Cardiac fibroblast (primary cell): ENCODE results near the gene TGFB3.

Experiments used
- DNase-seq, 2 donors: peaks; one replicate each; pipeline versions ENCODE4 v3.0.0 to v3.0.0-alpha.2; 2010; ENCODE audit warnings: low read depth in 2 of 2
- H3K4me3 ChIP-seq, 2 donors: replicated peaks in 1 of 2; 1 replicate in 1 of 2; 2 replicates in 1 of 2; pipeline ENCODE4 v1.5.1; 2011; ENCODE audit warnings: low read depth in 2 of 2, low read length in 2 of 2, mild to moderate bottlenecking in 2 of 2, moderate library complexity in 1 of 2
- TF ChIP-seq, protein P1 (sequence below): IDR thresholded peaks from one replicate; pipeline ENCODE4 v1.5.1; 2011; ENCODE audit warnings: low read depth, mild to moderate bottlenecking, low read length, inconsistent platforms

Gene TGFB3

DNA sequence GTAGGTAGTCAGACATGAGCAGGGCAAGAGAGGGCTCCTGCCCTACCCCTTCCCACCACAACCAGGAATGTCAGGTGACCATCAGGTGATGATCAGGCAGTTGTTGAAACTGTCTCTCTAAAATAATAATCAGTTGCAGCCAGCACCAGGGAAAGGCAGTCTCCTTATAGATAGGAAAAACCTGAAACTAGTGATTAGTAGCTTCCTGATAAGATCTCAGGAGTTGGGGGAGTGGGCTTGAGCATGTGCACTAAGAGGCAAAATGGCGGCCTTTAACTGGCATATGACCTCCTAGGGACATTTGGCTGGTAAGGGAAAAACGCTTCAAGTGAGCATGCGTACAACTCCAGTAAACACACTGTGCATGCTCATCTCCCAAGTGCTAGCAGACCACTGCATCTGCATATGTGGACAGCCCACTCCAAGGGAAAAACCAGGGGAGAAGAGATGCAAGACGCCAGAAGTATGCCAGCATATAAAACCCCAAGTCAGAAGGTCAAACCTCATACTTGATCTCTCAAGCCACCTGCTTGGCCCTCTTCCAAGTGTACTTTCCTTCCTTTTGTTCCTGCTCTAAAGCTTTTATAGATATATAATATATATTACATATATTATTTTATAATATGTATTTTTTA, 37.1 kb downstream of the TGFB3 start:
- TF ChIP-seq, protein P1, sequence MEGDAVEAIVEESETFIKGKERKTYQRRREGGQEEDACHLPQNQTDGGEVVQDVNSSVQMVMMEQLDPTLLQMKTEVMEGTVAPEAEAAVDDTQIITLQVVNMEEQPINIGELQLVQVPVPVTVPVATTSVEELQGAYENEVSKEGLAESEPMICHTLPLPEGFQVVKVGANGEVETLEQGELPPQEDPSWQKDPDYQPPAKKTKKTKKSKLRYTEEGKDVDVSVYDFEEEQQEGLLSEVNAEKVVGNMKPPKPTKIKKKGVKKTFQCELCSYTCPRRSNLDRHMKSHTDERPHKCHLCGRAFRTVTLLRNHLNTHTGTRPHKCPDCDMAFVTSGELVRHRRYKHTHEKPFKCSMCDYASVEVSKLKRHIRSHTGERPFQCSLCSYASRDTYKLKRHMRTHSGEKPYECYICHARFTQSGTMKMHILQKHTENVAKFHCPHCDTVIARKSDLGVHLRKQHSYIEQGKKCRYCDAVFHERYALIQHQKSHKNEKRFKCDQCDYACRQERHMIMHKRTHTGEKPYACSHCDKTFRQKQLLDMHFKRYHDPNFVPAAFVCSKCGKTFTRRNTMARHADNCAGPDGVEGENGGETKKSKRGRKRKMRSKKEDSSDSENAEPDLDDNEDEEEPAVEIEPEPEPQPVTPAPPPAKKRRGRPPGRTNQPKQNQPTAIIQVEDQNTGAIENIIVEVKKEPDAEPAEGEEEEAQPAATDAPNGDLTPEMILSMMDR, result no peak
- H3K4me3 ChIP-seq, result no peak overlapping the region
- no peak for DNase-seq

DNA sequence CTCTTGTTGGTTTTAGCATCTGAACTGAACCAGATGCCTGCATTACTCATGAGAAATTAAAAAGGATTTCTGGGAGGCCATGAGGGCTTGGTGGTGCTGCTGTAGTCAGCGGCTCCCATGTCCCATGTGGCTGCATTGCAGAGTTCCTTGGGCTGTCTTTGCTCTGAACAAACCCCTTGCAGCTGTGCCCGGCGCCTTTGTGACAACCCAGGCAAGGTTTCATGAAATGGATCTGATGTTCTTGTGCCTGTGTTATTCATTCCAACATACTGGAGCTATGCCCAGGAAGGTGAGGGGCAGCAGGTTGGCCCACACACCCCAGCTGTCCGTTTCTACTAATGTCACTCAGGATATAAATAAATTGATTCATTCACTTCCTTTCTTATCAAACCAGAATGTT, 40.8 kb downstream of the TGFB3 start:
- no peak overlapping the region for H3K4me3 ChIP-seq
- TF ChIP-seq, protein P1, result no peak
- DNase-seq, result peak; percentile 11 to 47

DNA sequence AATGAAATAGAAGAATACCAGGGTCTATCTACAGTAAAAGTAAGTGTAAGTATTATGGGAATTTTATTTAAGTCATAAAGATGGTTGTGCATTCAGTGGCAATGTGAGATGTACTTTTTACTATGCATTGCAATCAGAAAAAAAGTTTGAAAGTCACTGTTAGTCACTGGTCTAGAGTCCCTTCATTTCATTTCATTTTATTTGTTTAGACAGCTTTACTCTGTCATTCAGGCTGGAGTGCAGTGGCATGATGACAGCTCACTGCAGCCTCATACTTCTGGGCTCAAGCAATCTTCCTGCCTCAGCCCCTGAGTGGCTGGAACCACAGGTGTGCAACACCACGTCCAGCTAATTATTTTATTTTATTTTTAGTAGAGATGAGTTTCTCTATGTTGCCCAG, 42.6 kb downstream of the TGFB3 start:
- no peak overlapping the region for H3K4me3 ChIP-seq
- DNase-seq, result no peak
- TF ChIP-seq, protein P1, result no peak

DNA sequence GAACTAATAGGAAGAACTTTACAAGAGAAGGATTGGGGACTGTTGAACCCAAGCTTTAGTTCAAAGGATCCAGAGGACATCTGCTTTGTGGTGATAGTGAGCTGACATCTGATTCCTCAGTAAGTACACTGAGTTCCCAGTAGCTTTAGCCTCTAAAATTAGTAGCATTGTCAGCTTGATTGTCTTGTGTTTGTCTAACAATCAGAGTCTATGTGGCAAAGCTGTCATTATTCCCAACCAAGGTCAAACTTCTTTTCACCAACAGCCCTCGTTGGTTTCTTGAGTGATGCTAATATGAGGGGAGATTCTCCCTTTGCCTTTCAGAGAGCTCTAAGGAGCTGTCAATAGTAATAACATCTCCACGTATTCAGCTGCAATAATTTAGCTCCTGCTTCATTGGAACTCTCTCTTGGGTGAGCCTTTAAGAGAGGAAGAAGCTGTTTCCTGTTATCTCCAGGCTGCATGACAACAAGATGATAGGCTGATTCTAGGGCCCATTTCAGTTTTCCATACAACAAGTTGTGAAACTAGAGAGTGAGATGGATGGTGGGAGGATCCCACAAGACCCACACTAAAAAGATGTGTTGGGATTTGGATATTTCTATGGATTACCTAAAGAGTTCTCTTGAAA, 46.7 kb downstream of the TGFB3 start:
- no peak overlapping the region for H3K4me3 ChIP-seq
- DNase-seq, result no peak
- TF ChIP-seq, protein P1, result no peak

DNA sequence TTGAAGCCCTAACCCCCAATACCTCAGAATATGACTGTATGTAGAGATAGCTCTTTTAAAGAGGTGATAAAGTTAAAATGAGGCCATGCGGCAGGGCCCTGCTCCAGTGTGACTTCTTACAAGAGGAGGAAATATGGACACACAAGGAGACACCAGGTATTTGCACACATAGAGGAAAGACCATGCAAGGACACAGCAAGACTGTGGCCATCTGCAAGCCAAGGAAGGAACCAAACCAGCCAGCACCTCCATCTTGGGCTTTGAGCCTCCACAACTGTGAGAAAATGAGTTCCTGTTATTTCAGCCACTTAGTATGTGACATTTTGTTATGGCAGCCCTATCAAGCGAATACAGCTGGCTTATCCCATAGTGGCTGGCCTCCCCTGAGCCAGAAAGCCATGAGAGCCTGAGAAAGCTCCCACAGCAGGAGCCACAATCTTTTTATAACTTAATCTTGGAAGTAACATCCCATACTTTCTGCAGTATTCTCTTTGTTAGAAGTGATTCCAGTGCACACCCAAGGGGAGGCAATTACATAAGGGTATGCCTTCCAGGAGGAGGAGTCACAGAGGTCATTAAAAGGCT, 48.0 kb downstream of the TGFB3 start:
- TF ChIP-seq, protein P1, result no peak
- no peak overlapping the region for H3K4me3 ChIP-seq
- no peak for DNase-seq

DNA sequence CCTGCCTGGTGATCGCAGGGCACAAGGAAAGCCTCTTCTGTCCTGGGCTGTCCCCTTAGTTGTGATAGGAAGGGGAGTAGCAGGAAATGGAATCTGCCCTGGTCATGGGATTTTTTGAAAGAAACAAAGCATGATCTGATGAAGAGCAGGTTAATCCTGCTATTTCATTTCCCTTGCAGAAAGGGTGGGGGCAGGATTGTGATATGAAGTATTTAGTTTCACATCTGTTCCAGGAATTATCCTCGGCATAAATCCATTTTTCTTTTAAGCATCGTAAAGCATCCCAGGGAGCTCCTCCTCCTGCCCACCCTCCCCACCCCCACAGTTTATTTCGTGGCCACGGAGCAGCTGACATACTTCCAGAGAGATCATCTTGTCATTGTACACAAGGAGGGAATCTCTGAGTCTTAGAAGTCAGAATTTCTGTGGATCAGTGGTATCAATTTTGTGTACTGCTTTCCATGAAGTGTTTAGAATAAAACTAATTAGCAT, 53.1 kb downstream of the TGFB3 start:
- TF ChIP-seq, protein P1, result no peak
- peak in 1 of 2 donors; percentile 48 for DNase-seq
- H3K4me3 ChIP-seq, result peak overlapping the region in 1 of 2 donors; percentile 7
